GM23248 (cell line): ENCODE measurements around the gene SMIM44. TPM values are rescaled to one million over a fixed set of nuclear protein-coding genes. Genes with fewer than 3 reads are reported as not detected.

ENCODE experiments used
- DNase-seq: peaks from one replicate; pipeline ENCODE4 v3.0.0-alpha.2; 2015
- H2AFZ ChIP-seq: fragments of 200-600 bp; sonication (generic); 2 replicates; pipeline ENCODE4 v1.6.1; 2016; ENCODE audit warnings: antibody characterized with exemption
- H3F3A ChIP-seq: fragments of 200-600 bp; sonication (generic); 2 replicates; pipeline ENCODE4 v1.6.1; 2016; ENCODE audit warnings: mild to moderate bottlenecking, antibody characterized with exemption, mixed run types; ENCODE audit not compliant: insufficient read depth
- H3K27ac ChIP-seq: fragments of 200-600 bp; sonication (generic); 2 replicates; pipeline ENCODE4 v1.5.1; 2016; ENCODE audit warnings: mild to moderate bottlenecking
- H3K27me3 ChIP-seq: fragments of 200-600 bp; sonication (generic); replicated peaks from 2 replicates; pipeline ENCODE4 v1.6.1; 2016; ENCODE audit warnings: mild to moderate bottlenecking; ENCODE audit not compliant: insufficient read depth
- H3K36me3 ChIP-seq: fragments of 200-600 bp; sonication (generic); 2 replicates; pipeline ENCODE4 v1.6.1; 2016; ENCODE audit warnings: low read depth, mild to moderate bottlenecking
- H3K4me1 ChIP-seq: fragments of 200-600 bp; sonication (generic); 2 replicates; pipeline ENCODE4 v1.6.1; 2016; ENCODE audit warnings: mild to moderate bottlenecking; ENCODE audit not compliant: insufficient read depth
- H3K4me2 ChIP-seq: fragments of 200-600 bp; sonication (generic); one replicate; pipeline ENCODE4 v1.6.1; 2016; ENCODE audit warnings: mild to moderate bottlenecking; ENCODE audit not compliant: unreplicated experiment
- H3K4me3 ChIP-seq: fragments of 200-600 bp; sonication (generic); 2 replicates; pipeline ENCODE4 v1.5.1; 2016; ENCODE audit warnings: mild to moderate bottlenecking
- H3K79me2 ChIP-seq: fragments of 200-600 bp; sonication (generic); 2 replicates; pipeline ENCODE4 v1.6.1; 2016; ENCODE audit warnings: mild to moderate bottlenecking; ENCODE audit not compliant: insufficient read depth
- H3K9ac ChIP-seq: fragments of 200-600 bp; sonication (generic); 2 replicates; pipeline ENCODE4 v1.6.1; 2016; ENCODE audit warnings: mild to moderate bottlenecking
- H3K9me2 ChIP-seq: fragments of 200-600 bp; sonication (generic); 2 replicates; pipeline ENCODE4 v1.6.1; 2016; ENCODE audit warnings: mixed run types, mild to moderate bottlenecking, moderate library complexity; ENCODE audit not compliant: insufficient read depth
- H3K9me3 ChIP-seq: fragments of 200-600 bp; sonication (generic); one replicate; pipeline ENCODE4 v1.6.1; 2017; ENCODE audit warnings: low read depth
- H4K20me1 ChIP-seq: fragments of 200-600 bp; sonication (generic); 2 replicates; pipeline ENCODE4 v1.6.0; 2016; ENCODE audit not compliant: insufficient read depth
- EZH2 ChIP-seq: fragments of 200-600 bp; sonication (generic); IDR thresholded peaks from 2 replicates; pipeline ENCODE4 v1.6.1; 2018; ENCODE audit warnings: antibody characterized with exemption, mild to moderate bottlenecking; ENCODE audit not compliant: insufficient read depth, poor library complexity, severe bottlenecking
- EZH2phosphoT487 ChIP-seq: fragments of 200-600 bp; sonication (generic); IDR thresholded peaks from 2 replicates; pipeline ENCODE4 v1.6.1; 2018; ENCODE audit warnings: antibody characterized with exemption, moderate library complexity, mild to moderate bottlenecking, low read depth; ENCODE audit not compliant: insufficient read depth
- WGBS, 2 experiments: methylation state at CpG; one replicate each; pipeline ENCODE4 v1.1.6; 2015 to 2017; ENCODE audit warnings: low lambda C conversion rate in 2 of 2, low coverage in 1 of 2; ENCODE audit errors: missing lambda C conversion rate in 2 of 2; 5-methylcytosine and 5-hydroxymethylcytosine counted together
- in situ Hi-C: fragments of 300-500 bp; cut with MboI; formaldehyde crosslinking; loops from 2 replicates; pipeline ENCODE4 v1.15.0; 2020
- polyA plus RNA-seq: library from polyadenylated mRNA; unstranded; fragments of >200 nt; fragmentation: Nextera tagmentation; extraction: Ambion mirVana; gene quantifications from 2 replicates; pipeline ENCODE4 v1.2.1, GENCODE V29; 2016
- total RNA-seq: library from RNA; depleted of rRNA; stranded (reverse); fragments of >200 nt; shearing (Covaris generic); gene quantifications from 2 replicates; pipeline ENCODE4 v1.2.3, GENCODE V29; 2014

Gene SMIM44
- total and polyA plus RNA-seq, 2 experiments from 2014 or later = not detected

- WGBS, 2 experiments = 82 to 86% methylated on average over 19 to 25 of the region's 25 CpGs
- H3K9me3 ChIP-seq = no peaks in the 10 kb centered on the region
- H3K9me2 ChIP-seq = no peaks in the 10 kb centered on the region
- H3K9ac ChIP-seq = no peak overlapping the region
- no peak overlapping the region for H2AFZ ChIP-seq
- H3K36me3 ChIP-seq = peaks cover 19% of the 10 kb centered on the region
- H3K27me3 ChIP-seq = no peaks in the 10 kb centered on the region
- no peaks in the 10 kb centered on the region for H3K4me1 ChIP-seq
- TF ChIP-seq EZH2 (no peak), EZH2phosphoT487 (no peak)
- no peak overlapping the region for H3K27ac ChIP-seq
- H3K79me2 ChIP-seq = peaks cover 88% of the 10 kb centered on the region
- H3K4me3 ChIP-seq = no peak overlapping the region
- H4K20me1 ChIP-seq = no peaks in the 10 kb centered on the region
- 0 out of 2 replicates have a peak, but pooled peaks cover 4% of the 10 kb centered on the region for H3F3A ChIP-seq
- no peak for DNase-seq
- in situ Hi-C loops = no loop called here
- H3K4me2 ChIP-seq = no peak overlapping the region
Measured at GRCh38 chr19:3441089-3441985, 41.9 kb downstream of the SMIM44 start.

GRCh38 chr19:3440082-3440481 is 43.2 kb downstream of the SMIM44 start:
- in situ Hi-C loops = no loop called here
- TF ChIP-seq EZH2phosphoT487 = no peak
- no peak for TF ChIP-seq EZH2
- no peak overlapping the region for H3K9ac ChIP-seq
- no peaks in the 10 kb centered on the region for H4K20me1 ChIP-seq
- H3F3A ChIP-seq = 0 out of 2 replicates have a peak, but pooled peaks cover 4% of the 10 kb centered on the region
- peak; percentile 44 for DNase-seq
- no peaks in the 10 kb centered on the region for H3K4me1 ChIP-seq
- no peak overlapping the region for H3K4me3 ChIP-seq
- peaks cover 17% of the 10 kb centered on the region for H3K36me3 ChIP-seq
- no peak overlapping the region for H2AFZ ChIP-seq
- peaks cover 80% of the 10 kb centered on the region for H3K79me2 ChIP-seq
- WGBS, 2 experiments = 64 to 76% methylated on average over 12 to 13 of the region's 13 CpGs
- H3K9me2 ChIP-seq = no peaks in the 10 kb centered on the region
- no peaks in the 10 kb centered on the region for H3K9me3 ChIP-seq
- H3K27me3 ChIP-seq = no peaks in the 10 kb centered on the region
- no peak overlapping the region for H3K4me2 ChIP-seq
- H3K27ac ChIP-seq = no peak overlapping the region

GRCh38 chr19:3434630-3435553 is 48.3 kb downstream of the SMIM44 start:
- DNase-seq = peak; percentile 99
- H3K4me2 ChIP-seq = peak overlapping the region; percentile 61
- no peaks in the 10 kb centered on the region for H3K9me3 ChIP-seq
- peaks cover 73% of the 10 kb centered on the region for H3K79me2 ChIP-seq
- TF ChIP-seq EZH2 (no peak), EZH2phosphoT487 (no peak)
- peak overlapping the region; percentile 43 for H2AFZ ChIP-seq
- peak overlapping the region; percentile 75 for H3K27ac ChIP-seq
- peaks cover 11% of the 10 kb centered on the region for H3K4me1 ChIP-seq
- in situ Hi-C loops = no loop called here
- H3K4me3 ChIP-seq = peak overlapping the region; percentile 67
- no peaks in the 10 kb centered on the region for H4K20me1 ChIP-seq
- H3K9ac ChIP-seq = peak overlapping the region; percentile 73
- peaks cover 18% of the 10 kb centered on the region for H3F3A ChIP-seq
- H3K9me2 ChIP-seq = no peaks in the 10 kb centered on the region
- no peaks in the 10 kb centered on the region for H3K27me3 ChIP-seq
- 6% methylated on average over 65 of the region's 67 CpGs for WGBS, 2 experiments
- peaks cover 22% of the 10 kb centered on the region for H3K36me3 ChIP-seq

GRCh38 chr19:3433805-3434540 is 49.3 kb downstream of the SMIM44 start:
- peak overlapping the region; percentile 73 for H3K9ac ChIP-seq
- peak overlapping the region; percentile 75 for H3K27ac ChIP-seq
- TF ChIP-seq EZH2phosphoT487 (no peak), EZH2 (no peak)
- H4K20me1 ChIP-seq = no peaks in the 10 kb centered on the region
- WGBS, 2 experiments = 93 to 95% methylated on average over 11 of the region's 11 CpGs
- no peaks in the 10 kb centered on the region for H3K9me2 ChIP-seq
- peaks cover 21% of the 10 kb centered on the region for H3F3A ChIP-seq
- peaks cover 14% of the 10 kb centered on the region for H3K4me1 ChIP-seq
- no peak overlapping the region for H2AFZ ChIP-seq
- H3K27me3 ChIP-seq = no peaks in the 10 kb centered on the region
- DNase-seq = no peak
- H3K4me2 ChIP-seq = peak overlapping the region; percentile 61
- H3K9me3 ChIP-seq = no peaks in the 10 kb centered on the region
- in situ Hi-C loops = no loop called here
- peaks cover 22% of the 10 kb centered on the region for H3K36me3 ChIP-seq
- peaks cover 68% of the 10 kb centered on the region for H3K79me2 ChIP-seq
- no peak overlapping the region for H3K4me3 ChIP-seq
